ENCODE measurements around the gene FOXP3.

The FOXP3 gene

GRCh38 chrX:49278081-49278480 lies 13.6 kb upstream of the FOXP3 start:
- TF ChIP-seq REST (IDR thresholded peaks at IDR 0.05; ENCODE audit: low read depth), result no peak
- TF ChIP-seq EP300 (IDR thresholded peaks at IDR 0.05; ENCODE audit: borderline replicate concordance), result no peak
- no peak for TF ChIP-seq RAD21 (IDR thresholded peaks at IDR 0.05; ENCODE audit: low read depth)

- no peak for TF ChIP-seq FOXM1 (IDR thresholded peaks at IDR 0.05; ENCODE audit: borderline replicate concordance, low read depth)
- TF ChIP-seq TEAD4 (IDR thresholded peaks at IDR 0.05), result no peak
- no peak for TF ChIP-seq NFIC (IDR thresholded peaks at IDR 0.05)
- TF ChIP-seq CREB1 (IDR thresholded peaks at IDR 0.05; ENCODE audit: low read depth), result no peak
- TF ChIP-seq MAX (IDR thresholded peaks at IDR 0.05), result no peak
- no peak for TF ChIP-seq RAD21 (IDR thresholded peaks at IDR 0.05; ENCODE audit: low read depth)
Measured at GRCh38 chrX:49277535-49277830, 13.0 kb upstream of the FOXP3 start.

GRCh38 chrX:49276671-49277534 lies 12.4 kb upstream of the FOXP3 start:
- TF ChIP-seq CEBPB (IDR thresholded peaks at IDR 0.05), result no peak
- no peak for TF ChIP-seq REST (IDR thresholded peaks at IDR 0.05; ENCODE audit: low read depth)
- TF ChIP-seq YY1 (IDR thresholded peaks at IDR 0.05; ENCODE audit: low read depth), result no peak
- TF ChIP-seq TCF12 (IDR thresholded peaks at IDR 0.05; ENCODE audit: low read depth), result no peak

GRCh38 chrX:49276207-49276606 lies 11.7 kb upstream of the FOXP3 start:
- TF ChIP-seq TCF12 (IDR thresholded peaks at IDR 0.05; ENCODE audit: low read depth) (no peak), RAD21 (IDR thresholded peaks at IDR 0.05; ENCODE audit: low read depth) (no peak), FOXM1 (IDR thresholded peaks at IDR 0.05; ENCODE audit: borderline replicate concordance, low read depth) (no peak), EP300 (IDR thresholded peaks at IDR 0.05; ENCODE audit: borderline replicate concordance) (no peak), ZBTB7A (IDR thresholded peaks at IDR 0.05; ENCODE audit: low read depth) (no peak), MAX (IDR thresholded peaks at IDR 0.05) (no peak), USF1 (IDR thresholded peaks at IDR 0.05) (no peak), NFIC (IDR thresholded peaks at IDR 0.05) (no peak)

- TF ChIP-seq RAD21 (IDR thresholded peaks at IDR 0.05; ENCODE audit: low read depth) (no peak), CREB1 (IDR thresholded peaks at IDR 0.05; ENCODE audit: low read depth) (no peak), YY1 (IDR thresholded peaks at IDR 0.05; ENCODE audit: low read depth) (no peak), TCF12 (IDR thresholded peaks at IDR 0.05; ENCODE audit: low read depth) (no peak), FOXM1 (IDR thresholded peaks at IDR 0.05; ENCODE audit: borderline replicate concordance, low read depth) (no peak), NFIC (IDR thresholded peaks at IDR 0.05) (no peak), TAF1 (IDR thresholded peaks at IDR 0.05; ENCODE audit: low read depth) (no peak), CEBPB (IDR thresholded peaks at IDR 0.05) (no peak), TEAD4 (IDR thresholded peaks at IDR 0.05) (no peak), EGR1 (IDR thresholded peaks at IDR 0.05) (no peak), REST (IDR thresholded peaks at IDR 0.05; ENCODE audit: low read depth) (no peak), USF1 (IDR thresholded peaks at IDR 0.05) (no peak), MAX (IDR thresholded peaks at IDR 0.05) (no peak)
Measured at GRCh38 chrX:49273181-49273727, 8.7 kb upstream of the FOXP3 start.

Measured in Ishikawa (cell line).